ENCODE results near the gene YOD1.

- TF ChIP-seq TAF1 (IDR thresholded peaks at IDR 0.05; ENCODE audit: borderline replicate concordance, low read depth, low read length): no peak
- TF ChIP-seq EP300 (IDR thresholded peaks at IDR 0.05; ENCODE audit: borderline replicate concordance in 1 of 2, control insufficient read depth in 1 of 2, low read depth in 2 of 2, low read length in 2 of 2): no peak
- no peak for TF ChIP-seq POLR2A (IDR thresholded peaks at IDR 0.05; ENCODE audit: low read depth, low read length)
- TF ChIP-seq SMC3 (IDR thresholded peaks at IDR 0.05; ENCODE audit: borderline replicate concordance, low read length): no peak
- TF ChIP-seq REST (IDR thresholded peaks at IDR 0.05; ENCODE audit: low read depth, low read length): no peak
- no peak for TF ChIP-seq CEBPB (IDR thresholded peaks at IDR 0.05; ENCODE audit: borderline replicate concordance in 1 of 2, low read depth in 2 of 2, low read length in 2 of 2)
- no peak for TF ChIP-seq E2F4 (IDR thresholded peaks at IDR 0.05; ENCODE audit: low read depth, low read length)
Measured at GRCh38 chr1:207071426-207071825, 20.4 kb upstream of the YOD1 start.
